SJSA1 (cell line): ENCODE data around the gene ACSL1. TPM values are rescaled to one million over a fixed set of nuclear protein-coding genes. Genes with fewer than 3 reads are reported as not detected.
A peak's percentile ranks its signal among the peaks of the same experiment; 100 is the strongest.

Source experiments
- DNase-seq, 2 experiments: peaks; one replicate each; pipeline ENCODE4 v3.0.0-alpha.2; 2015 to 2020; ENCODE audit warnings: low spot score in 2 of 2, low read depth in 1 of 2
- H3K27ac ChIP-seq: fragments of 250-450 bp; sonication (Bioruptor Pico); 2 replicates; pipeline ENCODE4 v1.5.1; 2020; ENCODE audit warnings: mild to moderate bottlenecking, moderate library complexity
- H3K27me3 ChIP-seq: fragments of 250-450 bp; sonication (Bioruptor Pico); replicated peaks from 2 replicates; pipeline ENCODE4 v1.5.1; 2020; ENCODE audit warnings: mild to moderate bottlenecking, moderate library complexity
- H3K36me3 ChIP-seq: fragments of 250-450 bp; sonication (Bioruptor Pico); 2 replicates; pipeline ENCODE4 v1.5.1; 2020; ENCODE audit warnings: mild to moderate bottlenecking
- H3K4me1 ChIP-seq: fragments of 250-450 bp; sonication (Bioruptor Pico); replicated peaks from 2 replicates; pipeline ENCODE4 v1.6.1; 2021; ENCODE audit warnings: mild to moderate bottlenecking
- H3K4me3 ChIP-seq: fragments of 250-450 bp; sonication (Bioruptor Pico); 2 replicates; pipeline ENCODE4 v1.5.1; 2020; ENCODE audit warnings: mild to moderate bottlenecking
- H3K9me3 ChIP-seq: fragments of 250-450 bp; sonication (Bioruptor Pico); replicated peaks from 2 replicates; pipeline ENCODE4 v1.5.1; 2020; ENCODE audit warnings: mild to moderate bottlenecking
- total RNA-seq: library from RNA; depleted of rRNA; stranded (reverse); fragments of >200 nt; shearing (Covaris generic); gene quantifications from 2 replicates; pipeline ENCODE4 v1.2.3, GENCODE V29; 2014; rRNA removed

The ACSL1 gene, protein sequence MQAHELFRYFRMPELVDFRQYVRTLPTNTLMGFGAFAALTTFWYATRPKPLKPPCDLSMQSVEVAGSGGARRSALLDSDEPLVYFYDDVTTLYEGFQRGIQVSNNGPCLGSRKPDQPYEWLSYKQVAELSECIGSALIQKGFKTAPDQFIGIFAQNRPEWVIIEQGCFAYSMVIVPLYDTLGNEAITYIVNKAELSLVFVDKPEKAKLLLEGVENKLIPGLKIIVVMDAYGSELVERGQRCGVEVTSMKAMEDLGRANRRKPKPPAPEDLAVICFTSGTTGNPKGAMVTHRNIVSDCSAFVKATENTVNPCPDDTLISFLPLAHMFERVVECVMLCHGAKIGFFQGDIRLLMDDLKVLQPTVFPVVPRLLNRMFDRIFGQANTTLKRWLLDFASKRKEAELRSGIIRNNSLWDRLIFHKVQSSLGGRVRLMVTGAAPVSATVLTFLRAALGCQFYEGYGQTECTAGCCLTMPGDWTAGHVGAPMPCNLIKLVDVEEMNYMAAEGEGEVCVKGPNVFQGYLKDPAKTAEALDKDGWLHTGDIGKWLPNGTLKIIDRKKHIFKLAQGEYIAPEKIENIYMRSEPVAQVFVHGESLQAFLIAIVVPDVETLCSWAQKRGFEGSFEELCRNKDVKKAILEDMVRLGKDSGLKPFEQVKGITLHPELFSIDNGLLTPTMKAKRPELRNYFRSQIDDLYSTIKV
- 16.4 and 33.7 TPM in 2 replicates for total RNA-seq

DNA sequence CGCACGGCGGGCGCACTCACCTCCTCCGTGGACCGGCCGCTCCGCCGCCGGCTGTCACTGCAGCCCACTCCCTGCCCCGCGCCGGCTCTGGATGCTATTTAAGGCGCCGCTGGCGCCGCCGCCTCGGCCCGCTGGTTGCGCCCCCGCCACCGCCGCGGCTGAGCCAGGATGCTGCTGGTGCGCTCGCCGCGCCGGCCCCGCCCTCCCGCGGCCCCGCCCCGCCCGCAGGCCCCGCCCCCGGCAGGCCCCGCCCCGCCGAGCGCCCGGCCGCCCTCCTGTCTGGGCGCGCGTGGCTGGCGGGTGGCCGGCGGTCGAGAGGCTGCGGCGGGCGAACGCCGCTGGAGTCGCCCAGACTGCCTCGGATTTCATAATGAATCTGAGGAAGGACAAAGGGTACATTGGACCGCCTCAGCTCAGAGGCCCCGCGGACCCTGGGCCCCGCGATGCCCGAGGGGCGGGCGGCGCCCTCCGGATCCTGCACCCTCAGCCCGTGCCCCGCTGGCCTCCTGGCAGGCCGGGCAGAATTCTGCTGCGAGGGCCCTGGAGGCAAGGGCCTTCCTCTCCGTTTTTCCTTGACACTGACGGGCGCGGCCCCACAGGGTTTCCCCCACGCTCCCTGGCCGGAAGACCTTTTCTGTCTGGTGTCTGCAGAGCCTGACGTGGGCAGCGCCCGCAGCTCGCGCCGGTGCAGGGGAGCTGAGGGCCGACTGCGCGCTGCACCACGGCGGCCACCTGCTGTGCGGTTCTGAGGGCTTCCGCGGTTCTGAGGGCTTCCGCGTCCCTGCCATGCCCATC, at the start of gene ACSL1:
TSS of gene ACSL1 (minus strand) at position 73 of the 795 bp plus-strand sequence. CDS start 22,454 bp downstream, outside the sequence.
- H3K27ac ChIP-seq: peak within 1 kb of the TSS; percentile 58; the same call in 1 of the 2 replicates
- peak within 1 kb of the TSS; percentile 95 for H3K4me3 ChIP-seq
- H3K36me3 ChIP-seq: peaks cover 7% of the 10 kb centered on the region
- peak; percentile 61 to 73 for DNase-seq
- H3K9me3 ChIP-seq: peaks cover 6% of the 10 kb centered on the region
- peaks cover 20% of the 10 kb centered on the region for H3K4me1 ChIP-seq
- H3K27me3 ChIP-seq: peaks cover 11% of the 10 kb centered on the region; the same call in 1 of the 2 replicates

DNA sequence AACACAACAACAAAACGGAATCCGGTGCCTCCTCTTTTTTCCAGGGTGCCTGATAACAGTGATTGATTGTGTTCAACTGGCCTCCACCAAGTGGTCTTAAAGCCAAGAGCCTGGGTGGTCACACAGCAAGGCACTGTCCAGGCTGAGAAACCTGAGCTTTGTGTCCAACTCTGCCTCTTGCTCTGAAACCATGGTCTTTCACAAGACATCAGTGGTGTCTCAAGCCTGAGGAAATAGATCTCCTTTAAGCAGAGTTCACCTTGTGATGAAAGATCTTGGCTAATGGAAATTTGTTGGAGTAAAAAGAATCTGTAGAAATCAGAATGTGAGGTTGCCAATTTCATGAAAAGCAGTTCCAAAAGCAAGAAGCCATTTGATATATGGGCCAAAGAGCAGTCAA, 47.3 kb upstream of the ACSL1 start:
- Histone ChIP-seq H3K27ac (no peak overlapping the region), H3K4me1 (no peaks in the 10 kb centered on the region), H3K27me3 (no peaks in the 10 kb centered on the region; the same call in 1 of the 2 replicates), H3K4me3 (no peak overlapping the region), H3K36me3 (no peaks in the 10 kb centered on the region), H3K9me3 (no peaks in the 10 kb centered on the region)
- no peak for DNase-seq

DNA sequence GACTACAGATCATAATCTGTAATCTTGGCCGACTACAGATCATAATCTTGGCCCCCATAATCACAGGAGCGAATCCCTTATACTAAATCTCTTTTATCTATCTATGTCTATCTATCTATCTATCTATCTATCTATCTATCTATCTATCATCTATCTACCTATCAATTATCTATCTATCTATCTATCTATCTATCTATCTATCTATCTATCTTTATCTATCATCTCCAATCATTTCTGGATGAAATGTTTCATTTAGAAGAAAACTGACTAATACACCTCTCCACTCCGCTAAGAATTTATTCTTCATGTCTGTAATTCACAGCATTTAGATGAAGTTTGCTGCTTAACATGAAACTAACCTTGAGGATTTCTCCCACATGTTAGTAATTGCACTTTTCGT, 45.0 kb upstream of the ACSL1 start:
- Histone ChIP-seq H3K4me1 (no peaks in the 10 kb centered on the region), H3K27ac (no peak overlapping the region), H3K9me3 (no peaks in the 10 kb centered on the region), H3K4me3 (no peak overlapping the region), H3K27me3 (no peaks in the 10 kb centered on the region; the same call in 1 of the 2 replicates), H3K36me3 (no peaks in the 10 kb centered on the region)
- DNase-seq: no peak

DNA sequence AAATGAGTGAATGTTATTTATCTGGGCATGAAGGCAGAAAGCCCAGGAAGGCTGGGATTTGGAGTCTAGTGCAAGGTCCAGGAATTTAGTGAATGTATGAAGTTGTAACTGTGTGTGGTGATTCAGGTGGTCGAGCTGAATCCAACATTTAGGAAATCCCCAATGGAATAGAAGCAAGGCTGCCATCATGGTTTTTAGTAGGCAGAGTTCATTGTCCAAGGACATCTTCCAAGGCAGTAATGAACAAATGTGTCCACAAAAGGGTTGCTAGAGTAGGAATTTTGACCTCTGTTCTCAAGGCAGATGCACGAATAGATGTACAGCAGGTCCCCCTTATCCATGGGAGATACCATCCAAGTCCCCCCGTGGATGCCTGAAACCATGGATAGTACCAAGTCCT, 42.9 kb upstream of the ACSL1 start:
- Histone ChIP-seq H3K9me3 (no peaks in the 10 kb centered on the region), H3K27me3 (no peaks in the 10 kb centered on the region; the same call in 1 of the 2 replicates), H3K4me1 (no peaks in the 10 kb centered on the region), H3K4me3 (no peak overlapping the region), H3K27ac (no peak overlapping the region), H3K36me3 (no peaks in the 10 kb centered on the region)
- DNase-seq: no peak

DNA sequence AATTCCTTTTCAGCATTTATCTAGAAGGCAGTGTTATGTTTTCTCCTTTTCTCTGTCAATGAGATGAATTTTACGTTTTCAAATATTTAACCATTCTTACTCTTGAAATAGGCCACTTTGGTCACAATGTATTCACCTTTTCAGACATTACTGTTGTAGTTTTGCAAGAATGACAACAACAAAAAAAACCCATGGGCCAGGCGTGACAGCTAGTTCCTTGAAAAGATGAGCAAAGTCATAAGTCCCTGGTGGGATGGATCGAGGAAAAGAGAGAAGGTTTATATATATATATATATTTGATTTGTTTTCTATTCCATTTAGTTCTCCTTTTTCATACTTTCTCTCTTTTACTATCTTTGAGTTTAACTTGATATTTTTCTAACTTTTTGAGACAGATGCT, 38.1 kb upstream of the ACSL1 start:
- Histone ChIP-seq H3K36me3 (no peaks in the 10 kb centered on the region), H3K4me3 (no peak overlapping the region), H3K27ac (no peak overlapping the region), H3K9me3 (no peaks in the 10 kb centered on the region), H3K4me1 (no peaks in the 10 kb centered on the region), H3K27me3 (no peaks in the 10 kb centered on the region; the same call in 1 of the 2 replicates)
- no peak for DNase-seq

DNA sequence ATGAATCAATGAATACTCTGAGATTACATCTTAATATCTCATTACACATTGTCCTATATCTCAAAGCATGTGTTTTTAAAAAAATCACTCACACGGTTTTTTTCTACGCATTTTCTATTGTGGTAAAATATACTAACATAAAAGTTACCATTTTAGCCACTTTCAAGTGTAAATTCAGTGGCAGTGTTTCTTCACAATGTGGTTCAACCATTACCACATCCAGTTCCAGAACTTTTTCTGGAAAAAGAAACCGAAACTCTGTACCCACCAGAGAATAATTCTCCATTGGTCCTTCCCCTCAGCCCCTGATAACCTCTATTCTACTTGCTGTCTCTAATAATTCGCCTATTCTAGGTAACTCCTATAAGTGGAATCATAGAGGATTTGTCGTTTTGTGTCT, 35.3 kb upstream of the ACSL1 start:
- Histone ChIP-seq H3K9me3 (no peaks in the 10 kb centered on the region), H3K4me1 (no peaks in the 10 kb centered on the region), H3K4me3 (no peak overlapping the region), H3K27me3 (no peaks in the 10 kb centered on the region; the same call in 1 of the 2 replicates), H3K36me3 (no peaks in the 10 kb centered on the region), H3K27ac (no peak overlapping the region)
- no peak for DNase-seq

DNA sequence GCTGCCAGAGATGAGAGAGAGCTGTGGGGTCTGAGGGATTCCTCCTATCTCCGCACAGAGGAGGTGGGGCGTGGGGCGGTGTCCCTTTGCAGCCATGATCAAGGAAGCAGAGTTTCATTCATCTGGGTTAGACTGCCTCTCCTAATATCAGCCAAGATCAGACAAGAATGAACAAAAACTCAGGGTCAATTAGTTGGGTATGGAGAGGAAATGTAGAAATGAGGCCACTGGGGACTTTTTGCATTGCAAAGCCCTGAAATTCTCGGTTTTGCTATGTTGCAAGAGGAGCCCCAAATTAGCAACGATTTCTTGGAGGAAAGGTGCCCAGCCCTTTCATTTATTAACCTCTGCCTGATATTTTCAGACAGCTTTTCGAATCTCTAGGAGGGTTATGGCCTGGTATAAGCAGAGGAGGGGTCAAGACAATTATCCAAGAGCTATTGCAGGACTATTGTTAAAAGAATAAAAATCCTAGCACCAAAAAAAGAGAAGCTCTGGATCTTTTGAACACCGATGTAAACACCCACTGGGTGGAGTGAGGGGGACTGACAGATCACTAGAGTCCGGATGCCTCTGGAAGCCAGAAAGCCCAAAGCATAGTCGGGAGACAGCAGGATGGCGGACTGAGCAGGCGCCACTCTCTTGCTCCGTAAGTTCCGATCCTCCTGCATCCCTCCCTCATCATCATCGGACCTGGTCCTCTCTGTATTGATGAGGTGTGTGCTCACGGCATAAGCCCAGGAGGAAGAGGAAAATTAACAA, 34.4 kb upstream of the ACSL1 start:
- no peaks in the 10 kb centered on the region for H3K4me1 ChIP-seq
- no peak for DNase-seq
- no peaks in the 10 kb centered on the region; the same call in 1 of the 2 replicates for H3K27me3 ChIP-seq
- H3K27ac ChIP-seq: no peak overlapping the region
- no peak overlapping the region for H3K4me3 ChIP-seq
- H3K9me3 ChIP-seq: no peaks in the 10 kb centered on the region
- no peaks in the 10 kb centered on the region for H3K36me3 ChIP-seq

DNA sequence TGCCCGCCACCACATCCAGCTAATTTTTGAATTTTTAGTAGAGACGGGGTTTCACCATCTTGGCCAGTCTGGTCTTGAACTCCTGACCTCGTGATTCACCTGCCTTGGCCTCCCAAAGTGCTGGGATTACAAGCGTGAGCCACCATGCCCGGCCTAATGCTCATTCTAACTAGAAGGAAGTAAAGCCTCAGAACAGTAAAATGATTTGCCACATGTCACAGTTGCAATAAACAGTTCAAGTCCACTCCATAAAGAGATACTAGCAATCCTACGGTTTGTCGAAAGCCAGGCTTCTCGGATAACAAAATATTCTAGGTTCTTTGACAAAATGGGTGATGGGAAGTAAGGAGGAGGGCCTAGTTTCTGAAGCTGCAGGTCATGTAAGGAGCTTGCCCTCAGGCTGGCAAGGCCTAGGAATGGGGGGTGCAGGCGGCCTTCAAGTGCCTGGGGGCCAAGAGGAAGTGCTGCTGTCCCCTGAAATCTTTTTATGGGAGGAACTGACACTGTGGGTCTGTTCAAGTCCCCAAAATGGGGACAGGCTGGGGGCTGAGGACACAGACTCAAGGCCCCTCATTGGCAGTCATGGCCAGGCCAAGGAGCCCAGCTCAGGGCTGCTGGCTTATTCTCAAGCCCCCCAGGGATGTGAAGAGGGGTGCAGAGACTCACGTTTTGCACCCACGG, 31.8 kb upstream of the ACSL1 start:
- no peak for DNase-seq
- no peaks in the 10 kb centered on the region for H3K4me1 ChIP-seq
- H3K9me3 ChIP-seq: no peaks in the 10 kb centered on the region
- no peaks in the 10 kb centered on the region for H3K36me3 ChIP-seq
- no peaks in the 10 kb centered on the region for H3K27me3 ChIP-seq
- H3K4me3 ChIP-seq: no peak overlapping the region
- no peak overlapping the region for H3K27ac ChIP-seq

DNA sequence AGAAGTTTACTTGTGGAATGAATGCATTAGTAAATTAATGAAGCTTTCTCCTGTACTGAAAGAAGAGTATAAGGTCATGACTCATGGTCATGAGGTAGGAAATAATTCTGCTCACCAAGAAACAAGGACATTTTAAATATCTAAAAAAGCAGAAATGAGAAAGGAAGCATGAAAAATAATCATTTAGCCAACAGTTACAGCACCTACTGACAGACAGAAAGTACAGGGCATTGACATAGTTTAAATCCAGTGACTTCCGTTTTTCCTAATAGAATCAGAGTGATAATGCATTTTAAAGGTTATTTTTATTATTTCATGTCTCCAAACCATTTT, 30.5 kb upstream of the ACSL1 start:
- Histone ChIP-seq H3K27me3 (peaks cover 2% of the 10 kb centered on the region; the same call in 1 of the 2 replicates), H3K9me3 (no peaks in the 10 kb centered on the region)

DNA sequence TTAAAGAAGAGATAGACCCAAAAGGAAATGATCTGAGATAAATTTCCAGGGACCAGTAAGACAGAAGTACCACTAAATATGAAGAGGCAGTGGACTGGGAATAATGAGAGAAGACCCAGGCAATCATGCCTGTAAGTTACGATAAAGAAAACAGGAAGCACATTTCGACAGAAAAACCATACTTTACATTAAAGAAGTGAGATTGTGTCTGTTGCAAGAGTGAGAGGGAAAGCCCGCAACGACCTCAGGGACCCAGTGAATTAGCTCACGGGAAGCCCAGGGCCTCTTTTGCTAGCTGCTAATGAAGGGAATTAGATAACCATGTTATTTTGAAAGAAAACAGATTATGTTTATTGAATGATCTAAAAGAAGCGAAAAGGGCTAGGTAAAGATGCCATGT, 28.9 kb upstream of the ACSL1 start:
- H3K27ac ChIP-seq: no peak overlapping the region

More for the DNA sequence above, 30.5 kb upstream of the ACSL1 start:
- H3K4me3 ChIP-seq: no peak overlapping the region
- no peaks in the 10 kb centered on the region for H3K4me1 ChIP-seq
- H3K36me3 ChIP-seq: no peaks in the 10 kb centered on the region
- no peak for DNase-seq
- H3K27ac ChIP-seq: no peak overlapping the region

DNA sequence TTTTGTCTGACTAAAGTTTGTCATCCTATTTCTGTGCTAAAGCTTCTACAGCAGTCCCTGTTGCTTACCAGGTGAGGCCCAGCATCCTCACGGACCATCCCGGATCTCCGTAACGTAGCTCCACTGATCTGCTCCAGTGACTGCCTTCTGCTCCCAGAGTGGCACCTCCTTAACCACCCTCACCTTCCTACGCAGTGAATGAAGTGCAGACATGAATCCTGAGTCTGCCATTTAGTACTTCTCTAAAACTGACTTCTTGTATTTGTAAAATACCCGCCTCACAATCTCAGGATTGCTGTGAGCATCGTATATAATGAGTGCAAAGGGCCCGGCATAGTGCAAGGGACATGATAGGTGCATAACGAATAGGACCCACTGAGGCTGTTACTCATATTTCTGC, 27.7 kb upstream of the ACSL1 start:
- H3K27me3 ChIP-seq: peaks cover 2% of the 10 kb centered on the region; the same call in 1 of the 2 replicates
- no peaks in the 10 kb centered on the region for H3K9me3 ChIP-seq
- no peaks in the 10 kb centered on the region for H3K36me3 ChIP-seq
- H3K4me3 ChIP-seq: no peak overlapping the region
- no peak for DNase-seq
- H3K4me1 ChIP-seq: no peaks in the 10 kb centered on the region
- H3K27ac ChIP-seq: no peak overlapping the region

More for the DNA sequence above, 28.9 kb upstream of the ACSL1 start:
- Histone ChIP-seq H3K36me3 (no peaks in the 10 kb centered on the region), H3K4me3 (no peak overlapping the region), H3K4me1 (no peaks in the 10 kb centered on the region), H3K9me3 (no peaks in the 10 kb centered on the region), H3K27me3 (peaks cover 2% of the 10 kb centered on the region; the same call in 1 of the 2 replicates)
- DNase-seq: no peak

DNA sequence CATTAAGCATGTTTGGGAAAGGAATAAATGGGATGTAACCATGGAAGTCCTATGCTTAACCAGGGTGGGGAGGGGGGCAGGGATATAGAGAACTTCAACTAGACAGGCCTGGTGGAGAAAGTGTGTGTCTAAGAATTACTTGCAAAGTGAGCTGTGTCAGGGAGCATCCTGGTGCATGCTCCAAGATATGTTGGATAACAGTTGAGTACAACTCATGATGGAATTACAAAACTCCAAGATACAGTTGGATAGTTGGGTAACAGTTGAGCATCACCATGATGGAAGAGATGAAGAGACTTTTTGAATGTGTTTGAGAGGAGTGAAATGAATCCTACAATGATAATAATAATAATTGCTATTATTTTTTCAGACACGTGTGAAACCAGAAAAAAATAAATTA, 26.1 kb upstream of the ACSL1 start:
- no peak for DNase-seq

More for the DNA sequence above, 26.1 kb upstream of the ACSL1 start:
- Histone ChIP-seq H3K36me3 (no peaks in the 10 kb centered on the region), H3K9me3 (no peaks in the 10 kb centered on the region), H3K27me3 (peaks cover 2% of the 10 kb centered on the region; the same call in 1 of the 2 replicates), H3K4me1 (no peaks in the 10 kb centered on the region), H3K27ac (no peak overlapping the region), H3K4me3 (no peak overlapping the region)
